Common myeloid progenitor, CD34-positive (primary cell): ENCODE measurements around the gene ADARB2.

ENCODE experiments used
- CTCF ChIA-PET: fragments of 350-600 bp; sonication (Branson Sonifier 250); formaldehyde crosslinking; loops from one replicate; lab custom pipeline; 2021; ENCODE audit warnings: antibody characterized with exemption; lab: Charles Lee
- POLR2A ChIA-PET: fragments of 350-600 bp; sonication (Branson Sonifier 250); formaldehyde crosslinking; loops from one replicate; lab custom pipeline; 2021; ENCODE audit warnings: antibody characterized with exemption; lab: Charles Lee
- DNase-seq, 3 donors: peaks; one replicate each; pipeline versions ENCODE4 v3.0.0 to v3.0.0-alpha.2; 2013
- H3K27ac ChIP-seq, 2 experiments: 1 replicate in 1 of 2; 2 replicates in 1 of 2; pipeline ENCODE4 v1.7.0; 2013; ENCODE audit warnings: inconsistent platforms in 2 of 2, low read length in 2 of 2, mild to moderate bottlenecking in 2 of 2, low read depth in 1 of 2, moderate library complexity in 1 of 2; ENCODE audit not compliant: severe bottlenecking in 2 of 2, insufficient read depth in 1 of 2, poor library complexity in 1 of 2
- H3K27me3 ChIP-seq, 5 experiments: replicated peaks in 2 of 5; 1 replicate in 3 of 5; 2 replicates in 2 of 5; pipeline versions ENCODE4 v1.6.1 to v1.7.0; 2013; ENCODE audit warnings: low read length in 4 of 5, mild to moderate bottlenecking in 2 of 5, moderate library complexity in 2 of 5, inconsistent platforms in 1 of 5; ENCODE audit not compliant: insufficient read depth in 5 of 5, control insufficient read depth in 4 of 5
- H3K36me3 ChIP-seq, 4 experiments: 1 replicate in 2 of 4; 2 replicates in 2 of 4; pipeline versions ENCODE4 v1.6.1 to v1.7.0; 2013; ENCODE audit warnings: low read length in 3 of 4, control low read depth in 1 of 4, mild to moderate bottlenecking in 1 of 4; ENCODE audit not compliant: control insufficient read depth in 4 of 4, insufficient read depth in 4 of 4
- H3K4me1 ChIP-seq, 4 experiments: 1 replicate in 3 of 4; 2 replicates in 1 of 4; pipeline versions ENCODE4 v1.6.1 to v1.7.1; 2013; ENCODE audit warnings: low read length in 3 of 4, mild to moderate bottlenecking in 3 of 4, control low read depth in 1 of 4, inconsistent platforms in 1 of 4, moderate library complexity in 1 of 4; ENCODE audit not compliant: control insufficient read depth in 4 of 4, insufficient read depth in 4 of 4; ENCODE audit errors: control extremely low read depth in 1 of 4
- H3K4me3 ChIP-seq, 7 experiments: 1 replicate in 4 of 7; 2 replicates in 3 of 7; pipeline versions ENCODE4 v1.5.1 to v1.7.0; 2013; ENCODE audit warnings: mild to moderate bottlenecking in 7 of 7, low read length in 6 of 7, moderate library complexity in 6 of 7, inconsistent platforms in 2 of 7, low read depth in 2 of 7, control low read depth in 1 of 7; ENCODE audit not compliant: insufficient read depth in 4 of 7, control insufficient read depth in 1 of 7; ENCODE audit errors: extremely low read depth in 1 of 7
- H3K9me3 ChIP-seq, 5 experiments: 1 replicate in 4 of 5; 2 replicates in 1 of 5; pipeline versions ENCODE4 v1.6.1 to v1.7.1; 2013; ENCODE audit warnings: low read length in 4 of 5, mild to moderate bottlenecking in 2 of 5, inconsistent platforms in 1 of 5, low read depth in 1 of 5, moderate library complexity in 1 of 5; ENCODE audit not compliant: control insufficient read depth in 4 of 5, insufficient read depth in 2 of 5; ENCODE audit errors: control extremely low read depth in 1 of 5
- WGBS: methylation state at CpG from one replicate; pipeline ENCODE4 v1.1.5; 2013; ENCODE audit not compliant: insufficient coverage; 5-methylcytosine and 5-hydroxymethylcytosine counted together

The ADARB2 gene

GRCh38 chr10:1679821-1680650 is 57.3 kb downstream of the ADARB2 start:
- WGBS: 85% methylated on average over 10 of the region's 13 CpGs
- ChIA-PET CTCF (no interaction called here), POLR2A (no interaction called here)
- Histone ChIP-seq H3K27ac (no peak overlapping the region), H3K36me3 (no peaks in the 10 kb centered on the region), H3K27me3 (peaks cover 0 to 15% (median 2%) of the 10 kb centered on the region in 5 experiments), H3K9me3 (peaks cover 0 to 5% (median 0%) of the 10 kb centered on the region in 5 experiments), H3K4me3 (no peak overlapping the region), H3K4me1 (no peaks in the 10 kb centered on the region)
- no peak for DNase-seq

GRCh38 chr10:1678084-1678483 is 59.2 kb downstream of the ADARB2 start:
- Histone ChIP-seq H3K4me3 (no peak overlapping the region), H3K4me1 (no peaks in the 10 kb centered on the region), H3K27me3 (peaks cover 0 to 16% (median 2%) of the 10 kb centered on the region in 5 experiments), H3K36me3 (no peaks in the 10 kb centered on the region), H3K27ac (no peak overlapping the region), H3K9me3 (no peaks in the 10 kb centered on the region)
- ChIA-PET POLR2A (no interaction called here), CTCF (no interaction called here)
- WGBS: 91% methylated on average over 15 of the region's 15 CpGs
- DNase-seq: no peak

GRCh38 chr10:1677307-1677939 is 59.9 kb downstream of the ADARB2 start:
- Histone ChIP-seq H3K4me3 (no peak overlapping the region), H3K27ac (no peak overlapping the region), H3K36me3 (no peaks in the 10 kb centered on the region), H3K9me3 (no peaks in the 10 kb centered on the region), H3K4me1 (no peaks in the 10 kb centered on the region), H3K27me3 (peaks cover 0 to 14% (median 2%) of the 10 kb centered on the region in 5 experiments)
- POLR2A ChIA-PET: no interaction called here
- CTCF ChIA-PET: no interaction called here
- WGBS: 85% methylated on average over 5 of the region's 6 CpGs
- no peak for DNase-seq

GRCh38 chr10:1674501-1674900 is 62.8 kb downstream of the ADARB2 start:
- Histone ChIP-seq H3K27ac (no peak overlapping the region), H3K4me3 (no peak overlapping the region), H3K36me3 (no peaks in the 10 kb centered on the region), H3K9me3 (no peaks in the 10 kb centered on the region), H3K4me1 (no peaks in the 10 kb centered on the region), H3K27me3 (peaks cover 0 to 18% (median 0%) of the 10 kb centered on the region in 5 experiments)
- ChIA-PET POLR2A (no interaction called here), CTCF (no interaction called here)
- DNase-seq: no peak
- 95% methylated on average over 11 of the region's 11 CpGs for WGBS

- ChIA-PET CTCF (no interaction called here), POLR2A (interaction anchor here (0.7 kb wide), 1 partner anchor 183 kb away, joined by 3 read pairs; no protein-coding TSS in a partner anchor)
- Histone ChIP-seq H3K9me3 (no peaks in the 10 kb centered on the region), H3K36me3 (no peaks in the 10 kb centered on the region), H3K4me3 (no peak overlapping the region), H3K4me1 (no peaks in the 10 kb centered on the region), H3K27ac (no peak overlapping the region), H3K27me3 (peaks cover 0 to 18% (median 0%) of the 10 kb centered on the region in 5 experiments)
- WGBS: 95% methylated on average over 12 of the region's 21 CpGs
- no peak for DNase-seq
These were observed 63.6 kb downstream of the ADARB2 start for GRCh38 chr10:1673568-1674345.

GRCh38 chr10:1672001-1672781 is 65.1 kb downstream of the ADARB2 start:
- 82% methylated on average over 33 of the region's 37 CpGs for WGBS
- CTCF ChIA-PET: no interaction called here
- no peaks in the 10 kb centered on the region for H3K4me1 ChIP-seq
- H3K27me3 ChIP-seq: peaks cover 0 to 14% (median 0%) of the 10 kb centered on the region in 5 experiments
- POLR2A ChIA-PET: no interaction called here
- H3K27ac ChIP-seq: no peak overlapping the region
- no peaks in the 10 kb centered on the region for H3K36me3 ChIP-seq
- H3K4me3 ChIP-seq: no peak overlapping the region
- DNase-seq: no peak
- H3K9me3 ChIP-seq: no peaks in the 10 kb centered on the region
